NB4 (cell line): ENCODE results near the gene ATP11A.

Experiments used
- MYC ChIP-seq: IDR thresholded peaks from 2 replicates; pipeline ENCODE4 v1.6.1; 2011; ENCODE audit warnings: low read depth, low read length
- POLR2A ChIP-seq: IDR thresholded peaks from 2 replicates; pipeline ENCODE4 v1.6.1; 2011; ENCODE audit warnings: mild to moderate bottlenecking; ENCODE audit not compliant: insufficient read length; ENCODE audit errors: extremely low read depth
- TF ChIP-seq, protein P1 (sequence below): IDR thresholded peaks from one replicate; pipeline ENCODE4 v1.5.1; 2012; ENCODE audit warnings: low read depth, low read length

DNA sequence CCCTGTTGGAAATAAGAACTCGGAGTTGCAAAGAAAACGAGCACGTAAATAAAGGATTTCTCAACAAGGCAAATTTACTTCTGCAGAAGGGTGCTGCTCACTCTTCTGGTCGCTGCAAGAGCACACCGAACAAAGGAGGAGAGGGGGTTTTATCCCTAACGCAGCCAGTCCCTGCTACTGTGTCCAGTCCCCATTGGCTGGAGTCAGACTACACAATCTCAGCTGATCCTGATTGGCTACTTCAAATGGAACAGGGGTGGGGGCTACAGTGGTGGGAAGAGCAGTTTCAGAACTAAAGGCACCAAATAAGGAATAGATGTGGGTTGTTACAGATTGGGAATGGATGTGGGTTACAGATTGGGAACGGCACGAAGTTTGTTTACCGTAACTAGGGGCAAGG is 215.2 kb downstream of the ATP11A start:
- no peak for TF ChIP-seq POLR2A
- TF ChIP-seq, protein P1, sequence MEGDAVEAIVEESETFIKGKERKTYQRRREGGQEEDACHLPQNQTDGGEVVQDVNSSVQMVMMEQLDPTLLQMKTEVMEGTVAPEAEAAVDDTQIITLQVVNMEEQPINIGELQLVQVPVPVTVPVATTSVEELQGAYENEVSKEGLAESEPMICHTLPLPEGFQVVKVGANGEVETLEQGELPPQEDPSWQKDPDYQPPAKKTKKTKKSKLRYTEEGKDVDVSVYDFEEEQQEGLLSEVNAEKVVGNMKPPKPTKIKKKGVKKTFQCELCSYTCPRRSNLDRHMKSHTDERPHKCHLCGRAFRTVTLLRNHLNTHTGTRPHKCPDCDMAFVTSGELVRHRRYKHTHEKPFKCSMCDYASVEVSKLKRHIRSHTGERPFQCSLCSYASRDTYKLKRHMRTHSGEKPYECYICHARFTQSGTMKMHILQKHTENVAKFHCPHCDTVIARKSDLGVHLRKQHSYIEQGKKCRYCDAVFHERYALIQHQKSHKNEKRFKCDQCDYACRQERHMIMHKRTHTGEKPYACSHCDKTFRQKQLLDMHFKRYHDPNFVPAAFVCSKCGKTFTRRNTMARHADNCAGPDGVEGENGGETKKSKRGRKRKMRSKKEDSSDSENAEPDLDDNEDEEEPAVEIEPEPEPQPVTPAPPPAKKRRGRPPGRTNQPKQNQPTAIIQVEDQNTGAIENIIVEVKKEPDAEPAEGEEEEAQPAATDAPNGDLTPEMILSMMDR: no peak
- TF ChIP-seq MYC: no peak
